HG03457 (cell line): ENCODE measurements around the gene CATSPERZ.

Experiments used
- ATAC-seq: cut with Tn5 transposase; IDR thresholded peaks from one replicate; pipeline ENCODE4 v1.9.1; 2021; ENCODE audit warnings: moderate number of reproducible peaks; ENCODE audit not compliant: unreplicated experiment

CATSPERZ gene

DNA sequence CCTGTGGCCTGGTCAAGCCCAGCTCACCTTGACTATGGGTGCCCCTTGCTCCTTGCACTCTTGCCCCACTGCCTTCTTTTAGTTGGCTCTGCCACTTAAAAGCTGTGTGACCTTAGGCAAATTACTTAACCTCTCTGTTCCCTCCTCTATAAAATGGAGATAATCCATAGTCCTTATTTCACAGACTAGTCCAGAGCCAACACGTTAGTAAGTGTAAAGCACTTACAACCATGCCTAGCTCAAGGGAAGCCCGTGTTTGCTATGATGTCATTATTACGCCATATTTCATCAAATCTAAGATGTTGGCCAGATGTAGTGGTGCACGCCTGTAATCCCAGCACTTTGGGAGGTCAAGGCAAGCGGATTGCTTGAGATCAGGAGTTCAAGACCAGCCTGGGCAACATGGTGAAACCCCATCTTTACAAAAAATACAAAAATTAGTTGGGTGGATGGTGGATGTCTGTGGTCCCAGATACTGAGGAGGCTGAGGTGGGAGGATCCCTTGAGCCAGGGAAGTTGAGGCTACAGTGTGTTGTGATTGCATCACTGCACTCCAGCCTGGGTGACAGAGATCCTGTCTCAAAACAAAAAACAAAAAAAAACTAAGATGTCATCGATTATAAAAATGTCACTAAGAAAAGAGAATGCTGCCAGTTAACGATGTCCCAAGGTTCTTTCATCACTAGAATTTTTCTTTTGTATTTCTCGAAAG is 37.5 kb downstream of the CATSPERZ start:
- no peak for ATAC-seq

DNA sequence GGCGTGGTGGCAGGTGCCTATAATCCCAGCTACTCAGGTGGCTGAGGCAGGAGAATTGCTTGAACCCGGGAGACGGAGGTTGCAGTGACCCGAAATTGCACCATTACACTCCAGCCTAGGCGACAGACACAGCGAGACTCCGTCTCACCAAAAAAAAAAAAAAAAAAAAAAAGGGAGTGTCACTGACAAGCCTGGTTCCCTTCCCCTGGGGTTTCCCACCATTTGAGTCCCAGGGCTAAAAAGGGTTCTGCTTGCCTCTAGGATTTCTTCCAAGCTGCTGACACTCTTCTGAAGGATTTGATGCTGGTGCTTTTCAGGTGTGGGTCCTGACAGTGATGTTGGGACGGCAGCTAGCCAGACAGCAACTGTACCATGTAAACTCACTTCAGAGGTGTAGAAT is 38.6 kb downstream of the CATSPERZ start:
- no peak for ATAC-seq

DNA sequence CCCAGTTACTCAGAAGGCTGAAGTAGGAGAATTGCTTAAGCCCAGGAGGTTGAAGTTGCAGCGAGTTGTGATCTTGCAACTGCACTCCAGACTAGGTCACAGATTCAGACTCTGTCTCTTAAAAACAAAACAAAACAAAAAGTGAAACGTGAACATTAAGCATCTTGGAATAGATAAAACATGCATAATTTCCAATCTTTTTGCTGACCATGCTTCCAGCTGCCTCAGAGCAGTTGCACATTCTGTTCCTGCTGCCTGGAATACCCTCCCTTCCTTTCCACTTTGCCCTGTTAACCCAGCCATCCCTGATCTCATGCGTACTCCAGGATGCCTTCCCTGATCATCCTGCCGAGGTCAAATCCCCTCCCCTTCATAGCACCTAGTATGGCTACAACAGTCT is 39.1 kb downstream of the CATSPERZ start:
- ATAC-seq = no peak

DNA sequence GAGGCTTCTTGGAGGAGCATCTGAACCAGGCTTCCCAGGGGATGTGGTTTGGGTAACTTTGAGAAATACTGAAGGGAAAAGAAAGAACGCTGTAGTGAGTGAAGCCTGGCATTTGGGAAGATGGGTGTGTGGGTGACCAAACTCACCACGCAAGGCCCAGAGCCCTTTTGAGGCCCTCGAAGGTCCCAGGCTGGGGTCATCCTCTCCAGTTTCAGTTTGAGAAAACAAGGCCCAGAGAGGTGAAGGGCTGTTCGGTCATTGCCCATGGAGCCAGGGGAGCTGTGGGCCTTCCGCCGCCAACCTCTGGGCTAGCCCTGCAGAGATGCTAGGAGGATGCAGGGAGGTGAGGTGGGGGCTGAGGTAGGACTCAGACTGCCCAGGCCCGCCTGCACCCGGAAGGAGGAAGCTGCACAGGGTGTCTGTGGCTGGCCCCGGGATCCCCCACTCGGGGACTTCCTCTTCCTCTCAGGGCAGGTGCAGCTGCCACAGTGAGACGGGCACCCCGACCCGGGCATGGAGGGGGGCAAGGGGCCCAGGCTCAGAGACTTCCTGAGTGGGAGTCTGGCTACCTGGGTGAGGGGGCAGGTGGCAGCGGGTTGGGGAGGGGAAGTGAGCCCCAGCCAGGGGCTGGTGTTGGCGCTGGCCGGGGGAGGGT is 39.7 kb downstream of the CATSPERZ start, which contains the start of gene CCDC88B:
CCDC88B (plus strand) TSS at position 451 of the 655 bp plus-strand sequence; CDS start at position 514, 63 bp downstream.
- ATAC-seq = peak; percentile 31

DNA sequence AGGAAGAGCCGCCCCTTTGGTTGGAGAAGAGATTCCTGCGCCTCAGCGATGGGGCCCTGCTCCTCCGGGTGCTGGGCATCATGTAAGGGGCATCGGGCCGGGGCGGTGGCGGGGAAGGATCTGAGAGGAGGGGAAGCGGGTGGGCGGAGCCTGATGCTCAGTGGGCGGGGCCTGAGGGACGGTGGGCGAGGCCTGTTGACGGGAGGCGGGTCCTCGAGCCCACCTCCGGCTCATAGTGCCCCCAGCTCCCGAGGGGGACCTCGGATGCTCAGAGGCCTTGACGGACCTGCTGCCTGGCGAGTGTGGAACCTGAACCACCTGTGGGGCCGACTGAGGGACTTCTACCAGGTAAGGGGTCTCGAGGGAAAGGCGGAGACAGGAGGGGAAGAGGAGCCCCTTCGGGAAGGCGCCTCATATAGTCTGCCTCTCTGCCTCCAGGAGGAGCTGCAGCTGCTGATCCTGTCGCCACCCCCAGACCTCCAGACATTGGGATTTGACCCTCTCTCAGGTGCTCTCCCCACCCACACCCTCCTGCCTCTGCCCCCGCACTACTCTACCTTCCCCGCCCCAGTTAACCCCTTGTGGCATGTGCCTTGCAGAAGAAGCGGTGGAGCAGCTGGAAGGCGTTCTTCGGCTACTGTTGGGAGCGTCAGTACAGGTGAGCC is 40.6 kb downstream of the CATSPERZ start:
- ATAC-seq = no peak

DNA sequence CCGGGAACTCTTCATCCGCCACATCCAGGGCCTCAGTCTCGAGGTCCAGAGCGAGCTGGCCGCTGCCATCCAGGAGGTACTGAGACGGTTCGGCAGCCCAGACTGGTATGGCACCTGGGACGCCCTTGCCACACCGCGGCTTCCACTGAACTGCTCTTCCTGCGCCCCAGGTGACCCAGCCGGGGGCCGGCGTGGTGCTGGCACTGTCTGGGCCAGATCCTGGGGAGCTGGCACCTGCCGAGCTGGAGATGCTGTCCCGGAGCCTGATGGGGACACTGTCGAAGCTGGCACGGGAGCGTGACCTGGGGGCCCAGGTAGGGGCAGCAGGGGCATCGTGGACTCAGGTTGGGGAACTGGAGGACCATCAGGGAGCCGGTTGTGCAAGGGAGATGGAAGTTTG is 41.3 kb downstream of the CATSPERZ start:
- ATAC-seq = no peak

DNA sequence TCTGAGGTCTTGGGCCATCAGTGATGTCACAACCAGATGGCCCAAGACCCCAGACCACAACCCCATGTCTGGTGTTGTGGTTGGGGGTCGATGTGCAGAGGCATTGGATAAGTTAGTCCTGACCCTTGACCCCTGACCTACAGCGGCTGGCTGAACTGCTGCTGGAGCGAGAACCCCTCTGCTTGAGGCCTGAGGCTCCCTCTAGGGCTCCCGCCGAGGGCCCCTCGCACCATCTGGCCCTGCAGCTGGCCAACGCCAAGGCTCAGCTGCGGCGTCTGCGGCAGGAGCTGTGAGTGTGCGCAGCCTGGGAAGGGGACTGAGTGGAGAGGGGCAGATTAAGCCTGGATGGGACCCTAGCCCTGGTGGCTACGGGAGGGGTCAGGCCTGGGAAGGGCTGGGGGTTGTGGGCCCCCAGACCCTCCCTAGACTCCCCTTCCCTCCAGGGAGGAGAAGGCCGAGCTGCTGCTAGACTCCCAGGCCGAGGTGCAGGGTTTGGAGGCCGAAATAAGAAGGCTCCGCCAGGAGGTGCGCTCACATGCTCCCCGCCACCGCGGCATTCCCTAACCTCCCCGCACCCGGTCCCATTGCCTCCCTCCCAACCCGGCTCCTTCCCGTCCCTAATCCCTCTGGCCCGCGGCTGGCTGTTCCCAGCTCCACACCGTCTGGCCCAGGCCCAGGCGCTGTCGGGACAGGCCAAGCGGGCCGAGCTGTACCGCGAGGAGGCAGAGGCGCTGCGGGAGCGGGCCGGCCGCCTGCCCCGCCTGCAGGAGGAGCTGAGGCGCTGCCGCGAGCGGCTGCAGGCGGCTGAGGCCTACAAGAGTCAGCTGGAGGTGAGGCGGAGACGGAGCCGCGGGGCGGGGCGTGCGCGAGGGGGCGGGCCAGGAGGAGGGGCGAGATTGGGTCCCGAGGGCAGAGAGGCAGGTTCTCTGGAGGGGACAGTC is 42.0 kb downstream of the CATSPERZ start:
- no peak for ATAC-seq

DNA sequence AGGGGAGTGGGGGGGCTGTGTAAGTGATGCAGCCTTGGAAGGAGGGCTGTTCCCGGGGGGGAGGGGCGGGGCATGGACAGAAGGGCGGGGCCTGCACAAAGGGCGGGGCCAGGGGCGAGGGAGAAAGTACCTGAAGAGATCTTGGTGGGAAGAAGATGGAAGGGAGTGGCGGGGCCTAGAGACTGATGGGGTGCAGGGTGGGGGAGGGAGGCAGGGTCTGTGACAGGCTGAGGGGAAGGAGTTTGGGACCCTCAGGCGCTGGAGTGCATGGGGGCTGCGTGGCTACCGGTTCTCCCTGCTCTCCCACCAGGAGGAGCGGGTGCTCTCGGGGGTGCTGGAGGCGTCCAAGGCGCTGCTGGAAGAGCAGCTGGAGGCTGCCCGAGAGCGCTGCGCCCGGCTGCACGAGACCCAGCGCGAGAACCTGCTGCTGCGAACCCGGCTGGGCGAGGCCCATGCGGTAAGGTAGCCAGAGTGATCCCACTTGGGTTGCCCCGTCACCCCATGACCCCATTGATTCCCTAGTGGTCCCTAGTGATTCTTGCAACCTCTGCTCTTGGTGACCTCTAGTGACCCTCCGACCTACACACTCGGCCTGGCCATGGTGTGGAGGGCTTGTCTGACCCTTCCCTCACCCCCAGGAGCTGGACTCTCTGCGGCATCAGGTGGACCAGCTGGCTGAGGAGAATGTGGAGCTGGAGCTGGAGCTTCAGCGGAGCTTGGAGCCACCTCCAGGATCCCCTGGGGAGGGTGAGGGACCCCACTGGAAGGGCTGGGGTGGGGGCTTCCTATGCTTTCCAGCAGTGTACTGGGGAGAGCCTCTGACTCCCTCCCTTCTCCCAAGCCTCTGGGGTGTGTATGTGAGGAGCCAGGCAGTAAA is 42.9 kb downstream of the CATSPERZ start:
- ATAC-seq = no peak

DNA sequence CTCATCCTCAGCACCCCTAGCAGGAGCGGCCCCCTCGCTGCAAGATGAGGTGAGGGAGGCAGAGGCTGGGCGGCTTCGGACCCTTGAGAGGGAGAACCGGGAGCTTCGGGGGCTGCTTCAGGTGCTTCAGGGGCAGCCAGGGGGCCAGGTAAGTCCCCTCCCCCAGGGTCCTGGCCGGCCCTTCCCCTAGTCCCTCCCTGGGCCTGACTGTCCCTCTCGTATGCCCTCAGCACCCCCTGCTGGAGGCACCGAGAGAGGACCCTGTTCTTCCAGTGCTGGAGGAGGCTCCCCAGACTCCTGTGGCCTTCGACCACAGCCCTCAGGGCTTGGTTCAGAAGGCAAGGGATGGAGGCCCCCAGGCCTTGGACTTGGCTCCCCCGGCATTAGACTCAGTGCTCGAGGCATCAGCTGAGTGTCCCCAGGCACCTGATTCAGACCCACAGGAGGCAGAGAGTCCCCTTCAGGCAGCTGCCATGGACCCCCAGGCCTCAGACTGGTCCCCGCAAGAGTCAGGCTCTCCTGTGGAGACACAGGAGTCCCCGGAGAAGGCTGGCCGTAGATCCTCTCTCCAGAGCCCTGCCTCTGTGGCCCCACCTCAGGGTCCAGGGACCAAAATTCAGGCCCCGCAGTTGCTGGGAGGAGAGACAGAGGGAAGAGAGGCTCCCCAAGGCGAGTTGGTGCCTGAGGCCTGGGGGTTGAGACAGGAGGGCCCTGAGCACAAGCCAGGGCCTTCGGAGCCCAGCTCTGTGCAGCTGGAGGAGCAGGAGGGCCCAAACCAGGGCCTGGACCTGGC is 43.8 kb downstream of the CATSPERZ start:
- ATAC-seq = no peak

DNA sequence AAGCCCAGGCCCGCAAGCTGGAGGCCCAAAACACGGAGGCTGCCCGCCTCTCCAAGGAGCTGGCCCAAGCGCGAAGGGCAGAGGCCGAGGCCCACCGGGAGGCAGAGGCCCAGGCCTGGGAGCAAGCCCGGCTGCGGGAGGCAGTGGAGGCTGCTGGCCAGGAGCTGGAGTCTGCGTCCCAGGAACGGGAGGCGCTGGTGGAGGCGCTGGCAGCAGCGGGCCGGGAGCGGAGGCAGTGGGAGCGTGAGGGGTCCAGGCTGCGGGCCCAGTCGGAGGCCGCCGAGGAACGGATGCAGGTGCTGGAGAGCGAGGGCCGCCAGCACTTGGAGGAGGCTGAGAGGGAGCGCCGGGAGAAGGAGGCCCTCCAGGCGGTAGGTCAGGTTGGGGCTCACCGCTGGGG is 44.6 kb downstream of the CATSPERZ start:
- no peak for ATAC-seq

DNA sequence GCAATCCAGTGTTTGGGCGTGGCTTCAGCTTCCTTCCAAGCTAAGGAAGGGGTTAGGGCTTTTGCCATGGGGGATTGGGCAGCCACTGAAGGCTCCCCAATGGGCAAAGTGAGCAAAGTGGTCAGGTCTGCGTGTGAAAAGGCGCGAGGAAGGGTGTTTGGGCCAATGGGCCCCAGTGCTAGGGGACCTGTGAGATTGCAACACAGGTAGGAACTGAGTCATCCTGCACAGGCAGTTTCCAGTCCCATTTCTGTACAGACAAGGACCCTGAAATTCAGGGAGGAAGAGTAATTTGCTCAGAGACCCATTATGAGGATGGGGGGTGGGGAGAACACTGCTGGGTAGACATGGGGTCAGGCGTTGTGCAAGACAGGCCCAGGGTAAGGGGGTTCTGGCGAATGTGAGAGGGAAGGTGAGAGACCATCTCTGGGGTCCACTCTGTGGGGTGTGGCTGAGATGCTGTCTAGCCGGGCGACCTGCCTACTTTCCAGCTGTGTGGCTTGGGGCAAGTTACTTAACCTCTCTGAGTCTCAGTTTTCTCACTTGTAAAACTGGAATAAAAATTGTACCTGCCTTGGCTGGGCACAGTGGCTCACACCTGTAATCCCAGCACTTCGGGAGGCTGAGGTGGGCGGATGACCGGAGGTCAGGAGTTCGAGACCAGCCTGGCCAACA is 47.2 kb downstream of the CATSPERZ start:
- no peak for ATAC-seq

DNA sequence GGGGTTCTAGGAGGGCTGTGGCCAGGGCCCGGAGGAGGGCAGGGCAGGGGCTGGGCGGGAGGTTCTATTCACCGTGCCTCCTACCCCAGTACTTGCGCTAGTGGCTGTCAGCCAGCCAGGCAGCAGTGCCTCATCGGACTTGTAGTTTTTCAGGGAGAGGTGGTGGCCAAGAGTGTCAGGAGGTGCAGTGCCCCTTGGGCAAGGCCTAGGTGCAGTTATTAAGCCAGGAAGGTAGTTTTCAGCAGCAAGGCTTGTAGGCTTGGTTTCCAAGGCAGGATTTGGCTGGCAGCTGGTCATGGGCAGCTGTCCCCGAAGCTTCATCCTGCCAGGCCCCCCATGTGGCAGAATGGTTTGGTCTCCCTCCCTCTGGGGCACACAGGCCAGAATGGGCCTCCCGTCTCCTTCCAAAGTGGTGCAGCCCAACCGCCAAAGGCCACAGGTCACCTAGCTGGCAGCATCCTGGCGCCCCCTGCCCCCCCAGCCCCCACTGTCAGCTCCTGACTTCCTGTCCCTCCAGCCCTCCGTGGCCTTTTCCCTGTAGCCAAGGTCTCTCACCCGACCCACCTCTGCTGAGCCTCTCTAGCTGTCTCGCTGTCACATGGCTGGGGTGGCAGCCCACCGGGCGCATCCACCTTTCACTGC is 48.3 kb downstream of the CATSPERZ start:
- ATAC-seq = no peak

DNA sequence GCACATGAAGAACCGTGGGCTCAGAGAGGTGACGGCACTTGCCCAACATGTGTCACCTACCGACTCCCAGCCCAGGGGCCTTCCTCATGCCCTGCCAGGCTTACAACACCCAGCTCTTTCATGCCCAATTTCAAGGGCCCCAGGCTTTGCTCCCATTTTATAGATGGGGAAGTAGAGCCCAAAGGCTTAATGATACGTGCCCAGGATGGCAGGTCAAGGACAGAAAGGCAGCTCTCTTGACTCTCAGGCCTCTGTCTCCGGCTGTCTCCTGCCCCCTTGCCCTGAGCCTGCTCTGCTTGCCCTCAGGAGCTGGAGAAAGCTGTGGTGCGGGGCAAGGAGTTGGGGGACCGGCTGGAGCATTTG is 48.8 kb downstream of the CATSPERZ start:
- no peak for ATAC-seq

DNA sequence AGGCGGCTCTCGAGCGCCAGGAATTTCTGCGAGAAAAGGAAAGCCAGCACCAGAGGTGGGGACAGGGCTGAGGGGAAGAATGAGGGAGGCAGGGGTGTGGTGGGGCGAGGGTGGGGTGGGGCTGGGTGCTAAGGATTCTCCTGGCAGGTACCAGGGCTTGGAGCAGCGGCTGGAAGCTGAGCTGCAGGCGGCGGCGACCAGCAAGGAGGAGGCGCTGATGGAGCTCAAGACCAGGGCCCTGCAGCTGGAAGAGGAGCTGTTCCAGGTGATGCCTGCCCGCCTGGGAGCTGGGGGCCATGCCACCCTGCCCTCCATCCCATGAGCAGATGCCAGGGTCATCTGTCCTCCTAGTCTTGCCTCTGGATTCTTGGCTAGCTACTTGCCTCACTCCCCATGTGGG is 49.2 kb downstream of the CATSPERZ start:
- no peak for ATAC-seq

DNA sequence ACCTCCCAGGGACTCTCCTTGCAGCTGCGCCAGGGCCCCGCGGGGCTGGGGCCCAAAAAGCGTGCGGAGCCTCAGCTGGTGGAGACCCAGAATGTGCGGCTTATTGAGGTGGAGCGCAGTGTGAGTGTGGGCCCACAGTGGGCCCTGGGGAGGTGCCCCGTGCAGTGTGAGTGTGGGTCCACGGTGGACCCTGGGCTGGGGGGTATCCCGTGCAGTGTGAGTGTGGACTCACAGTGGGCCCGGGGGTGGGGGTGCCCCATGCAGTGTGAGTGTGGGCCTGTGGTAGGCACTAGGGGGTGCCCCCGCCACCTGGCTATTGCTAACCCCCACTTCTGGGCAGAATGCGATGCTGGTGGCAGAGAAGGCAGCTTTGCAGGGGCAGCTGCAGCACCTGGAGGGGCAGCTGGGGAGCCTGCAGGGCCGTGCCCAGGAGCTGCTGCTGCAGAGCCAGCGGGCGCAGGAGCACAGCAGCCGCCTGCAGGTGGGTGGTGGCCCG is 51.0 kb downstream of the CATSPERZ start:
- no peak for ATAC-seq

DNA sequence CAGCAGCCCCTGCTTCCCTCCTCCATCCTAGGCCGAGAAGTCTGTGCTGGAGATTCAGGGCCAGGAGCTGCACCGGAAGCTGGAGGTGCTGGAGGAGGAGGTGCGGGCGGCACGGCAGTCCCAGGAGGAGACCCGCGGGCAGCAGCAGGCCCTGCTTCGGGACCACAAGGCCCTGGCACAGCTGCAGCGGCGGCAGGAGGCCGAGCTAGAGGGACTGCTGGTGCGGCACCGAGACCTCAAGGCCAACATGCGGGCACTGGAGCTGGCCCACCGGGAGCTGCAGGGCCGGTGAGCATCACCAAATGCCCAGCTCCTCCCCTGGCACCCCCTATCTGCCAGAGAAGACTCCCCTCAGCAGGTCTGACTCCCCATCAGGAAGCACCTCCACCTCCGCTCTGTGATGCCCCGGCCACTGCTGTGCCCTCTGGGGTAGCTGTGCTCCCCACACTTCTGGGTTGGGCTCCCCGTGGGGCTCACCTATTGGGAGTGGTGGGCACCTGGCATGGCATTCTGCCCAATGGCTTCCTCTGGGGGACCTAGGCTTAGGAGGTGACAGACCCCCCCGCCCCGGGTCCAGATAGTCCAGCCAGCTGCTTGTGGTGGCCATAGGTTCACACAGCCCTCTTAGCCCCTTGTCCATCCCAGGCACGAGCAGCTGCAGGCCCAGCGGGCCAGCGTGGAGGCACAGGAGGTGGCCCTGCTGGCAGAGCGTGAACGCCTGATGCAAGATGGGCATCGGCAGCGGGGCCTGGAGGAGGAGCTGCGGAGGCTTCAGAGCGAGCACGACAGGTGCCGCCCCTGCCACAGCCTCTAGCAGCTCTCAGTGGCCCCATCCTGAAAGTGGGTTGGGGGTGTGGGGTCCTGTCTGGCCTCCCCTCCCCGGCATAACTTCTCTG is 52.2 kb downstream of the CATSPERZ start:
- no peak for ATAC-seq
